Smooth muscle cell (in vitro differentiated cells): ENCODE results near the gene KCNQ1. TPM values are rescaled to one million over a fixed set of nuclear protein-coding genes. Genes with fewer than 3 reads are reported as not detected.

ENCODE experiments used
- DNase-seq: peaks from one replicate; lab custom pipeline; 2025; ENCODE audit not compliant: unreplicated experiment; lab: John Stamatoyannopoulos, UW
- H2AFZ ChIP-seq: fragments of 200-600 bp; sonication (generic); 2 replicates; pipeline ENCODE4 v1.6.0; 2016; ENCODE audit warnings: antibody characterized with exemption, low read depth, mild to moderate bottlenecking
- H3F3A ChIP-seq: fragments of 200-600 bp; sonication (generic); 2 replicates; pipeline ENCODE4 v1.6.0; 2017; ENCODE audit warnings: antibody characterized with exemption, low read depth
- H3K27ac ChIP-seq: fragments of 200-600 bp; sonication (generic); 2 replicates; pipeline ENCODE4 v1.5.1; 2016; ENCODE audit warnings: low read depth, mild to moderate bottlenecking
- H3K27me3 ChIP-seq: fragments of 200-600 bp; sonication (generic); 2 replicates; pipeline ENCODE4 v1.6.1; 2016; ENCODE audit warnings: low read depth, mild to moderate bottlenecking
- H3K36me3 ChIP-seq: fragments of 200-600 bp; sonication (generic); 2 replicates; pipeline ENCODE4 v1.5.1; 2016; ENCODE audit warnings: low read depth
- H3K4me1 ChIP-seq: fragments of 200-600 bp; sonication (generic); 2 replicates; pipeline ENCODE4 v1.5.1; 2016; ENCODE audit warnings: low read depth
- H3K4me2 ChIP-seq: fragments of 200-600 bp; sonication (generic); 2 replicates; pipeline ENCODE4 v1.6.0; 2016; ENCODE audit warnings: mild to moderate bottlenecking
- H3K4me3 ChIP-seq: fragments of 200-600 bp; sonication (generic); 2 replicates; pipeline ENCODE4 v1.5.1; 2016; ENCODE audit warnings: mild to moderate bottlenecking
- H3K79me2 ChIP-seq: fragments of 200-600 bp; sonication (generic); 2 replicates; pipeline ENCODE4 v1.6.0; 2016; ENCODE audit warnings: low read depth, mild to moderate bottlenecking
- H3K9ac ChIP-seq: fragments of 200-600 bp; sonication (generic); 2 replicates; pipeline ENCODE4 v1.6.0; 2016; ENCODE audit warnings: low read depth
- H3K9me3 ChIP-seq: fragments of 200-600 bp; sonication (generic); replicated peaks from 2 replicates; pipeline ENCODE4 v1.5.1; 2016; ENCODE audit warnings: low read depth
- H4K20me1 ChIP-seq: fragments of 200-600 bp; sonication (generic); 2 replicates; pipeline ENCODE4 v1.6.0; 2016; ENCODE audit warnings: low read depth
- WGBS: methylation state at CpG from one replicate; pipeline ENCODE4 v1.1.7; 2016; ENCODE audit warnings: low lambda C conversion rate; 5-methylcytosine and 5-hydroxymethylcytosine counted together
- polyA plus RNA-seq: library from polyadenylated mRNA; unstranded; fragments of >200 nt; fragmentation: Nextera tagmentation; extraction: Ambion mirVana; gene quantifications from 2 replicates; pipeline ENCODE4 v1.2.1, GENCODE V29; 2016
- total RNA-seq: library from RNA; depleted of rRNA; stranded (reverse); fragments of >200 nt; gene quantifications from 2 replicates; pipeline ENCODE4 v1.2.3, GENCODE V29; 2014
- TF ChIP-seq, protein P1 (sequence below): fragments of 200-600 bp; sonication (generic); IDR thresholded peaks from 2 replicates; pipeline ENCODE4 v1.5.1; 2017; ENCODE audit warnings: borderline replicate concordance, mild to moderate bottlenecking, antibody characterized with exemption; ENCODE audit not compliant: insufficient read depth, poor library complexity, severe bottlenecking

The KCNQ1 gene
- total and polyA plus RNA-seq, 2 experiments from 2014 or later = 1.3 to 2.3 TPM

- no peak for DNase-seq
- Histone ChIP-seq H3F3A (peaks cover 17% of the 10 kb centered on the region), H3K36me3 (no peaks in the 10 kb centered on the region), H2AFZ (no peak overlapping the region), H3K27ac (peak overlapping the region; percentile 79), H3K4me2 (peak overlapping the region; percentile 95), H3K27me3 (no peaks in the 10 kb centered on the region), H3K4me1 (peaks cover 13% of the 10 kb centered on the region), H3K79me2 (peaks cover 18% of the 10 kb centered on the region), H3K9me3 (no peaks in the 10 kb centered on the region), H3K4me3 (peak overlapping the region; percentile 96), H3K9ac (peak overlapping the region; percentile 96), H4K20me1 (no peaks in the 10 kb centered on the region)
- 59% methylated on average over 12 of the region's 12 CpGs for WGBS
- TF ChIP-seq, protein P1, sequence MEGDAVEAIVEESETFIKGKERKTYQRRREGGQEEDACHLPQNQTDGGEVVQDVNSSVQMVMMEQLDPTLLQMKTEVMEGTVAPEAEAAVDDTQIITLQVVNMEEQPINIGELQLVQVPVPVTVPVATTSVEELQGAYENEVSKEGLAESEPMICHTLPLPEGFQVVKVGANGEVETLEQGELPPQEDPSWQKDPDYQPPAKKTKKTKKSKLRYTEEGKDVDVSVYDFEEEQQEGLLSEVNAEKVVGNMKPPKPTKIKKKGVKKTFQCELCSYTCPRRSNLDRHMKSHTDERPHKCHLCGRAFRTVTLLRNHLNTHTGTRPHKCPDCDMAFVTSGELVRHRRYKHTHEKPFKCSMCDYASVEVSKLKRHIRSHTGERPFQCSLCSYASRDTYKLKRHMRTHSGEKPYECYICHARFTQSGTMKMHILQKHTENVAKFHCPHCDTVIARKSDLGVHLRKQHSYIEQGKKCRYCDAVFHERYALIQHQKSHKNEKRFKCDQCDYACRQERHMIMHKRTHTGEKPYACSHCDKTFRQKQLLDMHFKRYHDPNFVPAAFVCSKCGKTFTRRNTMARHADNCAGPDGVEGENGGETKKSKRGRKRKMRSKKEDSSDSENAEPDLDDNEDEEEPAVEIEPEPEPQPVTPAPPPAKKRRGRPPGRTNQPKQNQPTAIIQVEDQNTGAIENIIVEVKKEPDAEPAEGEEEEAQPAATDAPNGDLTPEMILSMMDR = no peak
These were observed 43.3 kb upstream of the KCNQ1 start for GRCh38 chr11:2401436-2401984.

- Histone ChIP-seq H3K4me3 (no peak overlapping the region), H3K79me2 (peaks cover 18% of the 10 kb centered on the region), H3K36me3 (no peaks in the 10 kb centered on the region), H4K20me1 (no peaks in the 10 kb centered on the region), H3K4me1 (peaks cover 13% of the 10 kb centered on the region), H3K27me3 (no peaks in the 10 kb centered on the region), H3K27ac (no peak overlapping the region), H3K4me2 (peak overlapping the region; percentile 95), H3K9ac (no peak overlapping the region), H2AFZ (no peak overlapping the region), H3F3A (peaks cover 14% of the 10 kb centered on the region), H3K9me3 (no peaks in the 10 kb centered on the region)
- no peak for DNase-seq
- TF ChIP-seq, protein P1 = no peak
- 99% methylated on average over 13 of the region's 13 CpGs for WGBS
These were observed 42.7 kb upstream of the KCNQ1 start for GRCh38 chr11:2402106-2402505.

- Histone ChIP-seq H3K4me1 (peaks cover 13% of the 10 kb centered on the region), H2AFZ (no peak overlapping the region), H3K79me2 (peaks cover 18% of the 10 kb centered on the region), H3K4me3 (no peak overlapping the region), H3K27me3 (no peaks in the 10 kb centered on the region), H3K4me2 (no peak overlapping the region), H3K9ac (no peak overlapping the region), H3K36me3 (no peaks in the 10 kb centered on the region), H3F3A (peaks cover 9% of the 10 kb centered on the region), H4K20me1 (no peaks in the 10 kb centered on the region), H3K9me3 (no peaks in the 10 kb centered on the region), H3K27ac (no peak overlapping the region)
- 94% methylated on average over 31 of the region's 31 CpGs for WGBS
- no peak for DNase-seq
- TF ChIP-seq, protein P1 = no peak
These were observed 41.7 kb upstream of the KCNQ1 start for GRCh38 chr11:2402890-2403645.

- Histone ChIP-seq H3K79me2 (peaks cover 18% of the 10 kb centered on the region), H4K20me1 (no peaks in the 10 kb centered on the region), H3K27me3 (no peaks in the 10 kb centered on the region), H3K4me1 (peaks cover 6% of the 10 kb centered on the region), H3K9me3 (no peaks in the 10 kb centered on the region), H3K9ac (no peak overlapping the region), H3K36me3 (no peaks in the 10 kb centered on the region), H2AFZ (no peak overlapping the region), H3K27ac (no peak overlapping the region), H3F3A (no peaks in the 10 kb centered on the region), H3K4me2 (no peak overlapping the region), H3K4me3 (no peak overlapping the region)
- DNase-seq = no peak
- TF ChIP-seq, protein P1 = no peak
- 90% methylated on average over 12 of the region's 12 CpGs for WGBS
These were observed 40.0 kb upstream of the KCNQ1 start for GRCh38 chr11:2404735-2405196.
